OCI-LY3 (cell line): ENCODE results near the gene KRTAP5-4.

Experiments
- CTCF ChIP-seq: fragments of 200-600, 300-600 bp; sonication (generic); IDR thresholded peaks from 2 replicates; pipeline ENCODE4 v1.5.1; 2014; ENCODE audit warnings: antibody characterized with exemption, low read length, low read depth
- EZH2phosphoT487 ChIP-seq: fragments of 200-600 bp; shearing (Covaris generic); IDR thresholded peaks from 2 replicates; pipeline ENCODE4 v1.6.1; 2018; ENCODE audit warnings: antibody characterized with exemption, mixed run types, low read depth

- TF ChIP-seq EZH2phosphoT487: no peak
- no peak for TF ChIP-seq CTCF
These were observed 15.7 kb upstream of the KRTAP5-4 start for GRCh38 chr11:1637628-1638027.
